ENCODE data around the gene SELENOP. TPM values are rescaled to one million over a fixed set of nuclear protein-coding genes. Genes with fewer than 3 reads are reported as not detected.

SELENOP gene
- total and polyA plus RNA-seq, 2 of the 8 experiments (the other 6 are each of a cell fraction or from before 2014, with no cell fraction given), result 5.5 to 19.4 TPM

DNA sequence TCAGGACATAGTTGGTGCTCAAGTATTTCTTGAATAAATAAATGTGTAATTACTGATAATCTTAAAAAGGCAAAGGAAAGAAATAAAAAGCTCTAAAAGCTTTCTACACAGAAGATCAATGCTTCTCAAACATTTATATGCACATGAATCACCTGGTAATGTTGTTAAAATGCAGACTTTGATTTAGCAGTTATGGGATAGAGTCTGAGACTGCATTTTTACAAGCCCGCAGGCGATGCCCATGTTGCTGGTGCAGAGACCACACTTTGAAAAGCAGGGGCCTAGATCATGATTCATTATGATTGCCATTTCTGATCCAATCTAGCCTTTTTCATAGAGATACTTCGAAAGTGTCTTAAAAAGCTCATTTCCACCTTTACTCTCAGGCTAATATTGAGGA is 58.6 kb downstream of the SELENOP start (continued):
- TF ChIP-seq, protein P1, sequence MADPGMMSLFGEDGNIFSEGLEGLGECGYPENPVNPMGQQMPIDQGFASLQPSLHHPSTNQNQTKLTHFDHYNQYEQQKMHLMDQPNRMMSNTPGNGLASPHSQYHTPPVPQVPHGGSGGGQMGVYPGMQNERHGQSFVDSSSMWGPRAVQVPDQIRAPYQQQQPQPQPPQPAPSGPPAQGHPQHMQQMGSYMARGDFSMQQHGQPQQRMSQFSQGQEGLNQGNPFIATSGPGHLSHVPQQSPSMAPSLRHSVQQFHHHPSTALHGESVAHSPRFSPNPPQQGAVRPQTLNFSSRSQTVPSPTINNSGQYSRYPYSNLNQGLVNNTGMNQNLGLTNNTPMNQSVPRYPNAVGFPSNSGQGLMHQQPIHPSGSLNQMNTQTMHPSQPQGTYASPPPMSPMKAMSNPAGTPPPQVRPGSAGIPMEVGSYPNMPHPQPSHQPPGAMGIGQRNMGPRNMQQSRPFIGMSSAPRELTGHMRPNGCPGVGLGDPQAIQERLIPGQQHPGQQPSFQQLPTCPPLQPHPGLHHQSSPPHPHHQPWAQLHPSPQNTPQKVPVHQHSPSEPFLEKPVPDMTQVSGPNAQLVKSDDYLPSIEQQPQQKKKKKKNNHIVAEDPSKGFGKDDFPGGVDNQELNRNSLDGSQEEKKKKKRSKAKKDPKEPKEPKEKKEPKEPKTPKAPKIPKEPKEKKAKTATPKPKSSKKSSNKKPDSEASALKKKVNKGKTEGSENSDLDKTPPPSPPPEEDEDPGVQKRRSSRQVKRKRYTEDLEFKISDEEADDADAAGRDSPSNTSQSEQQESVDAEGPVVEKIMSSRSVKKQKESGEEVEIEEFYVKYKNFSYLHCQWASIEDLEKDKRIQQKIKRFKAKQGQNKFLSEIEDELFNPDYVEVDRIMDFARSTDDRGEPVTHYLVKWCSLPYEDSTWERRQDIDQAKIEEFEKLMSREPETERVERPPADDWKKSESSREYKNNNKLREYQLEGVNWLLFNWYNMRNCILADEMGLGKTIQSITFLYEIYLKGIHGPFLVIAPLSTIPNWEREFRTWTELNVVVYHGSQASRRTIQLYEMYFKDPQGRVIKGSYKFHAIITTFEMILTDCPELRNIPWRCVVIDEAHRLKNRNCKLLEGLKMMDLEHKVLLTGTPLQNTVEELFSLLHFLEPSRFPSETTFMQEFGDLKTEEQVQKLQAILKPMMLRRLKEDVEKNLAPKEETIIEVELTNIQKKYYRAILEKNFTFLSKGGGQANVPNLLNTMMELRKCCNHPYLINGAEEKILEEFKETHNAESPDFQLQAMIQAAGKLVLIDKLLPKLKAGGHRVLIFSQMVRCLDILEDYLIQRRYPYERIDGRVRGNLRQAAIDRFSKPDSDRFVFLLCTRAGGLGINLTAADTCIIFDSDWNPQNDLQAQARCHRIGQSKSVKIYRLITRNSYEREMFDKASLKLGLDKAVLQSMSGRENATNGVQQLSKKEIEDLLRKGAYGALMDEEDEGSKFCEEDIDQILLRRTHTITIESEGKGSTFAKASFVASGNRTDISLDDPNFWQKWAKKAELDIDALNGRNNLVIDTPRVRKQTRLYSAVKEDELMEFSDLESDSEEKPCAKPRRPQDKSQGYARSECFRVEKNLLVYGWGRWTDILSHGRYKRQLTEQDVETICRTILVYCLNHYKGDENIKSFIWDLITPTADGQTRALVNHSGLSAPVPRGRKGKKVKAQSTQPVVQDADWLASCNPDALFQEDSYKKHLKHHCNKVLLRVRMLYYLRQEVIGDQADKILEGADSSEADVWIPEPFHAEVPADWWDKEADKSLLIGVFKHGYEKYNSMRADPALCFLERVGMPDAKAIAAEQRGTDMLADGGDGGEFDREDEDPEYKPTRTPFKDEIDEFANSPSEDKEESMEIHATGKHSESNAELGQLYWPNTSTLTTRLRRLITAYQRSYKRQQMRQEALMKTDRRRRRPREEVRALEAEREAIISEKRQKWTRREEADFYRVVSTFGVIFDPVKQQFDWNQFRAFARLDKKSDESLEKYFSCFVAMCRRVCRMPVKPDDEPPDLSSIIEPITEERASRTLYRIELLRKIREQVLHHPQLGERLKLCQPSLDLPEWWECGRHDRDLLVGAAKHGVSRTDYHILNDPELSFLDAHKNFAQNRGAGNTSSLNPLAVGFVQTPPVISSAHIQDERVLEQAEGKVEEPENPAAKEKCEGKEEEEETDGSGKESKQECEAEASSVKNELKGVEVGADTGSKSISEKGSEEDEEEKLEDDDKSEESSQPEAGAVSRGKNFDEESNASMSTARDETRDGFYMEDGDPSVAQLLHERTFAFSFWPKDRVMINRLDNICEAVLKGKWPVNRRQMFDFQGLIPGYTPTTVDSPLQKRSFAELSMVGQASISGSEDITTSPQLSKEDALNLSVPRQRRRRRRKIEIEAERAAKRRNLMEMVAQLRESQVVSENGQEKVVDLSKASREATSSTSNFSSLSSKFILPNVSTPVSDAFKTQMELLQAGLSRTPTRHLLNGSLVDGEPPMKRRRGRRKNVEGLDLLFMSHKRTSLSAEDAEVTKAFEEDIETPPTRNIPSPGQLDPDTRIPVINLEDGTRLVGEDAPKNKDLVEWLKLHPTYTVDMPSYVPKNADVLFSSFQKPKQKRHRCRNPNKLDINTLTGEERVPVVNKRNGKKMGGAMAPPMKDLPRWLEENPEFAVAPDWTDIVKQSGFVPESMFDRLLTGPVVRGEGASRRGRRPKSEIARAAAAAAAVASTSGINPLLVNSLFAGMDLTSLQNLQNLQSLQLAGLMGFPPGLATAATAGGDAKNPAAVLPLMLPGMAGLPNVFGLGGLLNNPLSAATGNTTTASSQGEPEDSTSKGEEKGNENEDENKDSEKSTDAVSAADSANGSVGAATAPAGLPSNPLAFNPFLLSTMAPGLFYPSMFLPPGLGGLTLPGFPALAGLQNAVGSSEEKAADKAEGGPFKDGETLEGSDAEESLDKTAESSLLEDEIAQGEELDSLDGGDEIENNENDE (IDR thresholded peaks at IDR 0.05; ENCODE audit: insufficient replicate concordance, low read length), result no peak
- TF ChIP-seq BRCA1 (IDR thresholded peaks at IDR 0.05; ENCODE audit: low read depth, low read length) (no peak), SP1 (IDR thresholded peaks at IDR 0.05; ENCODE audit: low read depth, low read length) (no peak), RBBP5 (IDR thresholded peaks at IDR 0.05; ENCODE audit: borderline replicate concordance, low read depth, low read length) (no peak), MAFK (IDR thresholded peaks at IDR 0.05; ENCODE audit: low read depth, low read length) (no peak)
